CD4-positive, alpha-beta T cell treated with Interleukin-2 at 100 ng/mL for 4 hours (primary cell): Measurements from ENCODE around the gene SLC47A2.

Source experiments
- DNase-seq: peaks from one replicate; pipeline ENCODE4 v3.0.0-alpha.2; 2020; ENCODE audit warnings: low spot score

The SLC47A2 gene

GRCh38 chr17:19642373-19642893 is 74.0 kb downstream of the SLC47A2 start:
- no peak for DNase-seq

- DNase-seq: no peak
These were observed 74.6 kb downstream of the SLC47A2 start for GRCh38 chr17:19641687-19642372.

GRCh38 chr17:19631905-19632304 is 84.5 kb downstream of the SLC47A2 start:
- DNase-seq: no peak

- no peak for DNase-seq
These were observed 85.7 kb downstream of the SLC47A2 start for GRCh38 chr17:19630661-19631060.

GRCh38 chr17:19630035-19630434 is 86.3 kb downstream of the SLC47A2 start:
- DNase-seq: no peak

GRCh38 chr17:19629449-19629848 is 86.9 kb downstream of the SLC47A2 start:
- DNase-seq: no peak
